ENCODE measurements around the gene CAPNS1.

GRCh38 chr19:36093146-36093662, 46.7 kb upstream of the CAPNS1 start:
- TF ChIP-seq POLR2AphosphoS5 (IDR thresholded peaks at IDR 0.05) (no peak), CTCF (IDR thresholded peaks at IDR 0.05 in 8 of 11, conservative IDR thresholded peaks at IDR 0.05 in 3 of 11) (no peak)

Data from spleen (tissue), 7 donors.